ENCODE measurements around the gene CYB5R4.

- TF ChIP-seq CTCF (IDR thresholded peaks at IDR 0.05; ENCODE audit: poor library complexity): no peak
- TF ChIP-seq EZH2 (IDR thresholded peaks at IDR 0.05; ENCODE audit: borderline replicate concordance): no peak
Observed at GRCh38 chr6:83911278-83911677, 51.8 kb downstream of the CYB5R4 start.

Data from hepatocyte (in vitro differentiated cells).